Measurements from ENCODE around the gene ANKRD55. TPM values are rescaled to one million over a fixed set of nuclear protein-coding genes. Genes with fewer than 3 reads are reported as not detected.

The ANKRD55 gene
- total RNA-seq, 1 experiment from 2014 or later, result not detected

DNA sequence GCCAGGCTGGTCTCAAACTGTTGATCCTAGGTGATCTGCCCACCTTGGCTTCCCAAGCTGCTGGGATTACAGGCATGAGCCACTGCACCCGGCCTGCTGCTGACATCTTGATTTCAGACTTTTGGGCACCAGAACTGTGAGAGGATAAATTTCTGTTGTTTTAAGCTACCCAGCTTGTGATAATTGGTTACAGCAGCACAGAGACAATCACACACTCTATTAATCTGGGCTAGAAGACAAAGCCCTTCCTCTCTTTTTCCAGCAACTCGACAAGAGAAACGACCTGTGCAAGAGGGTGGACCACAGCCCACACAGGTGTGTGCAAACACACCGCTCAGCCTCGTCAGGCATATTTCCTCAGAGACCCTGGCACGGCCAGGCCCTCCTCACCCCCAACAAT, 4.5 kb downstream of the ANKRD55 start (continued):
- no peak for TF ChIP-seq ZNF671 (CRISPR knock-in tag; IDR thresholded peaks at IDR 0.05)
- TF ChIP-seq ZNF396 (CRISPR knock-in tag; IDR thresholded peaks at IDR 0.05; ENCODE audit: borderline replicate concordance), result no peak
- TF ChIP-seq JUN (CRISPR knock-in tag; IDR thresholded peaks at IDR 0.05), result no peak
- no peak for TF ChIP-seq NR1H2 (CRISPR knock-in tag; IDR thresholded peaks at IDR 0.05)
- TF ChIP-seq ZNF317 (CRISPR knock-in tag; IDR thresholded peaks at IDR 0.05; ENCODE audit: borderline replicate concordance, low read depth), result no peak
- TF ChIP-seq, protein P1, sequence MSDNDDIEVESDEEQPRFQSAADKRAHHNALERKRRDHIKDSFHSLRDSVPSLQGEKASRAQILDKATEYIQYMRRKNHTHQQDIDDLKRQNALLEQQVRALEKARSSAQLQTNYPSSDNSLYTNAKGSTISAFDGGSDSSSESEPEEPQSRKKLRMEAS (CRISPR knock-in tag; IDR thresholded peaks at IDR 0.05), result no peak
- TF ChIP-seq IRF2 (CRISPR knock-in tag; IDR thresholded peaks at IDR 0.05; ENCODE audit: borderline replicate concordance, low read depth), result no peak
- no peak for TF ChIP-seq ELF4 (CRISPR knock-in tag; IDR thresholded peaks at IDR 0.05; ENCODE audit: low read depth)
- no peak for TF ChIP-seq GABPB1 (CRISPR knock-in tag; IDR thresholded peaks at IDR 0.05)

DNA sequence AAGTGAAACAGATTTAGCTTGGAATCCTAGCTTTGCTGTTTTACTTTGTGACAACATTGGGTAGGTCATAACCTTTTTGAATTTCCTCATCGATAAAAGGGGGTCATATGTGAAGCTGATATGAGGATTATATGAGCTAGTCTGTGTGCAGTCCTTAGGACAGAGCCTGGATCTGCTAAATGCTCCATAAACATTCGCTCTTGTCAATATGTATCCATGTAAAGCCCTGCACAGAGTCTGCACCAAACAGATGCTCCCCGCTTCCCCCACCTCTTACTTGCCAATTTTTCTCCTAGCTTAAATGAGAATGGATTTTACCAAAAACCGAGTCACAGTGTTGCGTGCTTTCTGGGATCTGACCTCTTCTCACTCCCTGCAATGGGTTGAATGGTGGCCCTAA, 5.4 kb downstream of the ANKRD55 start:
- Mint-ChIP-seq H3K27ac (no peak overlapping the region), H3K27me3 (ENCODE audit: low read depth) (0 out of 2 replicates have a peak, but pooled peaks cover 2% of the 10 kb centered on the region), H3K9me3 (peaks cover 14% of the 10 kb centered on the region), H3K4me3 (no peak overlapping the region), H3K4me1 (peaks cover 9% of the 10 kb centered on the region), H3K36me3 (no peaks in the 10 kb centered on the region)
- DNase-seq (ENCODE audit: low spot score), result no peak
- CTCF ChIA-PET, result no interaction called here
- ATAC-seq, result no peak
- POLR2A ChIA-PET, result no interaction called here
- TF ChIP-seq, protein P2, sequence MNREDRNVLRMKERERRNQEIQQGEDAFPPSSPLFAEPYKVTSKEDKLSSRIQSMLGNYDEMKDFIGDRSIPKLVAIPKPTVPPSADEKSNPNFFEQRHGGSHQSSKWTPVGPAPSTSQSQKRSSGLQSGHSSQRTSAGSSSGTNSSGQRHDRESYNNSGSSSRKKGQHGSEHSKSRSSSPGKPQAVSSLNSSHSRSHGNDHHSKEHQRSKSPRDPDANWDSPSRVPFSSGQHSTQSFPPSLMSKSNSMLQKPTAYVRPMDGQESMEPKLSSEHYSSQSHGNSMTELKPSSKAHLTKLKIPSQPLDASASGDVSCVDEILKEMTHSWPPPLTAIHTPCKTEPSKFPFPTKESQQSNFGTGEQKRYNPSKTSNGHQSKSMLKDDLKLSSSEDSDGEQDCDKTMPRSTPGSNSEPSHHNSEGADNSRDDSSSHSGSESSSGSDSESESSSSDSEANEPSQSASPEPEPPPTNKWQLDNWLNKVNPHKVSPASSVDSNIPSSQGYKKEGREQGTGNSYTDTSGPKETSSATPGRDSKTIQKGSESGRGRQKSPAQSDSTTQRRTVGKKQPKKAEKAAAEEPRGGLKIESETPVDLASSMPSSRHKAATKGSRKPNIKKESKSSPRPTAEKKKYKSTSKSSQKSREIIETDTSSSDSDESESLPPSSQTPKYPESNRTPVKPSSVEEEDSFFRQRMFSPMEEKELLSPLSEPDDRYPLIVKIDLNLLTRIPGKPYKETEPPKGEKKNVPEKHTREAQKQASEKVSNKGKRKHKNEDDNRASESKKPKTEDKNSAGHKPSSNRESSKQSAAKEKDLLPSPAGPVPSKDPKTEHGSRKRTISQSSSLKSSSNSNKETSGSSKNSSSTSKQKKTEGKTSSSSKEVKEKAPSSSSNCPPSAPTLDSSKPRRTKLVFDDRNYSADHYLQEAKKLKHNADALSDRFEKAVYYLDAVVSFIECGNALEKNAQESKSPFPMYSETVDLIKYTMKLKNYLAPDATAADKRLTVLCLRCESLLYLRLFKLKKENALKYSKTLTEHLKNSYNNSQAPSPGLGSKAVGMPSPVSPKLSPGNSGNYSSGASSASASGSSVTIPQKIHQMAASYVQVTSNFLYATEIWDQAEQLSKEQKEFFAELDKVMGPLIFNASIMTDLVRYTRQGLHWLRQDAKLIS (CRISPR knock-in tag; IDR thresholded peaks at IDR 0.05; ENCODE audit: borderline replicate concordance), result no peak
- no peak for TF ChIP-seq CREB1 (CRISPR knock-in tag; IDR thresholded peaks at IDR 0.05)
- TF ChIP-seq ZNF671 (CRISPR knock-in tag; IDR thresholded peaks at IDR 0.05), result no peak
- no peak for TF ChIP-seq GRHL2 (CRISPR knock-in tag; IDR thresholded peaks at IDR 0.05; ENCODE audit: insufficient replicate concordance, severe bottlenecking)
- TF ChIP-seq, protein P3, sequence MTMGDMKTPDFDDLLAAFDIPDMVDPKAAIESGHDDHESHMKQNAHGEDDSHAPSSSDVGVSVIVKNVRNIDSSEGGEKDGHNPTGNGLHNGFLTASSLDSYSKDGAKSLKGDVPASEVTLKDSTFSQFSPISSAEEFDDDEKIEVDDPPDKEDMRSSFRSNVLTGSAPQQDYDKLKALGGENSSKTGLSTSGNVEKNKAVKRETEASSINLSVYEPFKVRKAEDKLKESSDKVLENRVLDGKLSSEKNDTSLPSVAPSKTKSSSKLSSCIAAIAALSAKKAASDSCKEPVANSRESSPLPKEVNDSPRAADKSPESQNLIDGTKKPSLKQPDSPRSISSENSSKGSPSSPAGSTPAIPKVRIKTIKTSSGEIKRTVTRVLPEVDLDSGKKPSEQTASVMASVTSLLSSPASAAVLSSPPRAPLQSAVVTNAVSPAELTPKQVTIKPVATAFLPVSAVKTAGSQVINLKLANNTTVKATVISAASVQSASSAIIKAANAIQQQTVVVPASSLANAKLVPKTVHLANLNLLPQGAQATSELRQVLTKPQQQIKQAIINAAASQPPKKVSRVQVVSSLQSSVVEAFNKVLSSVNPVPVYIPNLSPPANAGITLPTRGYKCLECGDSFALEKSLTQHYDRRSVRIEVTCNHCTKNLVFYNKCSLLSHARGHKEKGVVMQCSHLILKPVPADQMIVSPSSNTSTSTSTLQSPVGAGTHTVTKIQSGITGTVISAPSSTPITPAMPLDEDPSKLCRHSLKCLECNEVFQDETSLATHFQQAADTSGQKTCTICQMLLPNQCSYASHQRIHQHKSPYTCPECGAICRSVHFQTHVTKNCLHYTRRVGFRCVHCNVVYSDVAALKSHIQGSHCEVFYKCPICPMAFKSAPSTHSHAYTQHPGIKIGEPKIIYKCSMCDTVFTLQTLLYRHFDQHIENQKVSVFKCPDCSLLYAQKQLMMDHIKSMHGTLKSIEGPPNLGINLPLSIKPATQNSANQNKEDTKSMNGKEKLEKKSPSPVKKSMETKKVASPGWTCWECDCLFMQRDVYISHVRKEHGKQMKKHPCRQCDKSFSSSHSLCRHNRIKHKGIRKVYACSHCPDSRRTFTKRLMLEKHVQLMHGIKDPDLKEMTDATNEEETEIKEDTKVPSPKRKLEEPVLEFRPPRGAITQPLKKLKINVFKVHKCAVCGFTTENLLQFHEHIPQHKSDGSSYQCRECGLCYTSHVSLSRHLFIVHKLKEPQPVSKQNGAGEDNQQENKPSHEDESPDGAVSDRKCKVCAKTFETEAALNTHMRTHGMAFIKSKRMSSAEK (CRISPR knock-in tag; IDR thresholded peaks at IDR 0.05; ENCODE audit: borderline replicate concordance), result no peak
- TF ChIP-seq ZNF317 (CRISPR knock-in tag; IDR thresholded peaks at IDR 0.05; ENCODE audit: borderline replicate concordance, low read depth), result no peak
- no peak for TF ChIP-seq GABPB1 (CRISPR knock-in tag; IDR thresholded peaks at IDR 0.05)
- TF ChIP-seq, protein P4, sequence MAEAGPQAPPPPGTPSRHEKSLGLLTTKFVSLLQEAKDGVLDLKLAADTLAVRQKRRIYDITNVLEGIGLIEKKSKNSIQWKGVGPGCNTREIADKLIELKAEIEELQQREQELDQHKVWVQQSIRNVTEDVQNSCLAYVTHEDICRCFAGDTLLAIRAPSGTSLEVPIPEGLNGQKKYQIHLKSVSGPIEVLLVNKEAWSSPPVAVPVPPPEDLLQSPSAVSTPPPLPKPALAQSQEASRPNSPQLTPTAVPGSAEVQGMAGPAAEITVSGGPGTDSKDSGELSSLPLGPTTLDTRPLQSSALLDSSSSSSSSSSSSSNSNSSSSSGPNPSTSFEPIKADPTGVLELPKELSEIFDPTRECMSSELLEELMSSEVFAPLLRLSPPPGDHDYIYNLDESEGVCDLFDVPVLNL (CRISPR knock-in tag; IDR thresholded peaks at IDR 0.05; ENCODE audit: borderline replicate concordance, low read depth), result no peak
- TF ChIP-seq, protein P5, sequence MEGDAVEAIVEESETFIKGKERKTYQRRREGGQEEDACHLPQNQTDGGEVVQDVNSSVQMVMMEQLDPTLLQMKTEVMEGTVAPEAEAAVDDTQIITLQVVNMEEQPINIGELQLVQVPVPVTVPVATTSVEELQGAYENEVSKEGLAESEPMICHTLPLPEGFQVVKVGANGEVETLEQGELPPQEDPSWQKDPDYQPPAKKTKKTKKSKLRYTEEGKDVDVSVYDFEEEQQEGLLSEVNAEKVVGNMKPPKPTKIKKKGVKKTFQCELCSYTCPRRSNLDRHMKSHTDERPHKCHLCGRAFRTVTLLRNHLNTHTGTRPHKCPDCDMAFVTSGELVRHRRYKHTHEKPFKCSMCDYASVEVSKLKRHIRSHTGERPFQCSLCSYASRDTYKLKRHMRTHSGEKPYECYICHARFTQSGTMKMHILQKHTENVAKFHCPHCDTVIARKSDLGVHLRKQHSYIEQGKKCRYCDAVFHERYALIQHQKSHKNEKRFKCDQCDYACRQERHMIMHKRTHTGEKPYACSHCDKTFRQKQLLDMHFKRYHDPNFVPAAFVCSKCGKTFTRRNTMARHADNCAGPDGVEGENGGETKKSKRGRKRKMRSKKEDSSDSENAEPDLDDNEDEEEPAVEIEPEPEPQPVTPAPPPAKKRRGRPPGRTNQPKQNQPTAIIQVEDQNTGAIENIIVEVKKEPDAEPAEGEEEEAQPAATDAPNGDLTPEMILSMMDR (IDR thresholded peaks at IDR 0.05), result no peak
- TF ChIP-seq ZNF232 (CRISPR knock-in tag; IDR thresholded peaks at IDR 0.05), result no peak
- TF ChIP-seq, protein P6, sequence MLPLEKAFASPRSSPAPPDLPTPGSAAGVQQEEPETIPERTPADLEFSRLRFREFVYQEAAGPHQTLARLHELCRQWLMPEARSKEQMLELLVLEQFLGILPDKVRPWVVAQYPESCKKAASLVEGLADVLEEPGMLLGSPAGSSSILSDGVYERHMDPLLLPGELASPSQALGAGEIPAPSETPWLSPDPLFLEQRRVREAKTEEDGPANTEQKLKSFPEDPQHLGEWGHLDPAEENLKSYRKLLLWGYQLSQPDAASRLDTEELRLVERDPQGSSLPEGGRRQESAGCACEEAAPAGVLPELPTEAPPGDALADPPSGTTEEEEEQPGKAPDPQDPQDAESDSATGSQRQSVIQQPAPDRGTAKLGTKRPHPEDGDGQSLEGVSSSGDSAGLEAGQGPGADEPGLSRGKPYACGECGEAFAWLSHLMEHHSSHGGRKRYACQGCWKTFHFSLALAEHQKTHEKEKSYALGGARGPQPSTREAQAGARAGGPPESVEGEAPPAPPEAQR (CRISPR knock-in tag; IDR thresholded peaks at IDR 0.05), result no peak
- no peak for TF ChIP-seq ZBTB21 (CRISPR knock-in tag; IDR thresholded peaks at IDR 0.05; ENCODE audit: borderline replicate concordance)
- TF ChIP-seq, protein P7, sequence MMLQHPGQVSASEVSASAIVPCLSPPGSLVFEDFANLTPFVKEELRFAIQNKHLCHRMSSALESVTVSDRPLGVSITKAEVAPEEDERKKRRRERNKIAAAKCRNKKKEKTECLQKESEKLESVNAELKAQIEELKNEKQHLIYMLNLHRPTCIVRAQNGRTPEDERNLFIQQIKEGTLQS (CRISPR knock-in tag; conservative IDR thresholded peaks at IDR 0.05), result no peak
- TF ChIP-seq, protein P8, sequence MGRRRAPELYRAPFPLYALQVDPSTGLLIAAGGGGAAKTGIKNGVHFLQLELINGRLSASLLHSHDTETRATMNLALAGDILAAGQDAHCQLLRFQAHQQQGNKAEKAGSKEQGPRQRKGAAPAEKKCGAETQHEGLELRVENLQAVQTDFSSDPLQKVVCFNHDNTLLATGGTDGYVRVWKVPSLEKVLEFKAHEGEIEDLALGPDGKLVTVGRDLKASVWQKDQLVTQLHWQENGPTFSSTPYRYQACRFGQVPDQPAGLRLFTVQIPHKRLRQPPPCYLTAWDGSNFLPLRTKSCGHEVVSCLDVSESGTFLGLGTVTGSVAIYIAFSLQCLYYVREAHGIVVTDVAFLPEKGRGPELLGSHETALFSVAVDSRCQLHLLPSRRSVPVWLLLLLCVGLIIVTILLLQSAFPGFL (CRISPR knock-in tag; IDR thresholded peaks at IDR 0.05; ENCODE audit: borderline replicate concordance), result no peak
- no peak for TF ChIP-seq JAZF1 (CRISPR knock-in tag; IDR thresholded peaks at IDR 0.05)

Measured in WTC11 (cell line).